GM23338 (cell line): ENCODE data around the gene MXRA7. TPM values are rescaled to one million over a fixed set of nuclear protein-coding genes. Genes with fewer than 3 reads are reported as not detected.
A peak's percentile ranks its signal among the peaks of the same experiment; 100 is the strongest.

Source experiments
- ATAC-seq: fragments of 200-7000 bp; cut with Tn5 transposase; 3 replicates; pipeline ENCODE4 v1.9.1; 2020
- DNase-seq: peaks from one replicate; pipeline ENCODE4 v3.0.0-alpha.2; 2015; ENCODE audit warnings: low spot score
- H2AFZ ChIP-seq: fragments of 200-600 bp; sonication (generic); 2 replicates; pipeline ENCODE4 v1.8.0; 2016; ENCODE audit warnings: antibody characterized with exemption, mild to moderate bottlenecking, moderate library complexity
- H3F3A ChIP-seq: fragments of 200-600 bp; sonication (generic); replicated peaks from 2 replicates; pipeline ENCODE4 v1.8.0; 2017; ENCODE audit warnings: antibody characterized with exemption, mixed run types, low read depth
- H3K27ac ChIP-seq: fragments of 200-600 bp; sonication (generic); 2 replicates; pipeline ENCODE4 v1.6.1; 2016; ENCODE audit warnings: low read depth
- H3K27me3 ChIP-seq: fragments of 200-600 bp; sonication (generic); 2 replicates; pipeline ENCODE4 v1.8.0; 2016; ENCODE audit warnings: mild to moderate bottlenecking, mixed run types, moderate library complexity; ENCODE audit not compliant: insufficient read depth
- H3K36me3 ChIP-seq: fragments of 200-600 bp; sonication (generic); 2 replicates; pipeline ENCODE4 v1.8.0; 2016; ENCODE audit warnings: mild to moderate bottlenecking; ENCODE audit not compliant: insufficient read depth
- H3K4me1 ChIP-seq: fragments of 200-600 bp; sonication (generic); 2 replicates; pipeline ENCODE4 v1.8.0; 2016; ENCODE audit warnings: mild to moderate bottlenecking, moderate library complexity; ENCODE audit not compliant: insufficient read depth
- H3K4me2 ChIP-seq: fragments of 200-600 bp; sonication (generic); 2 replicates; pipeline ENCODE4 v1.7.1; 2017; ENCODE audit warnings: mixed run types
- H3K4me3 ChIP-seq: fragments of 200-600 bp; sonication (generic); 2 replicates; pipeline ENCODE4 v1.6.1; 2016; ENCODE audit warnings: mixed run types
- H3K79me2 ChIP-seq: fragments of 200-600 bp; sonication (generic); replicated peaks from 2 replicates; pipeline ENCODE4 v1.8.0; 2017; ENCODE audit warnings: mild to moderate bottlenecking; ENCODE audit not compliant: insufficient read depth
- H3K9me2 ChIP-seq: fragments of 200-600 bp; sonication (generic); 2 replicates; pipeline ENCODE4 v1.8.0; 2017; ENCODE audit not compliant: insufficient read depth
- H4K20me1 ChIP-seq: fragments of 200-600 bp; sonication (generic); replicated peaks from 2 replicates; pipeline ENCODE4 v1.8.0; 2017; ENCODE audit warnings: mild to moderate bottlenecking; ENCODE audit not compliant: insufficient read depth
- H3K27ac Mint-ChIP-seq: 2 replicates; pipeline ENCODE4 v1.8.0; 2020; ENCODE audit warnings: inconsistent platforms, mild to moderate bottlenecking, moderate library complexity, mixed read lengths
- H3K27me3 Mint-ChIP-seq: 3 replicates; pipeline ENCODE4 v1.8.0; 2022; ENCODE audit warnings: low read depth, mild to moderate bottlenecking, moderate library complexity, mixed read lengths, inconsistent platforms; ENCODE audit not compliant: insufficient read depth, poor library complexity
- H3K36me3 Mint-ChIP-seq: 3 replicates; pipeline ENCODE4 v1.8.0; 2021; ENCODE audit warnings: low read depth, mild to moderate bottlenecking, inconsistent platforms, moderate library complexity, mixed read lengths
- H3K4me1 Mint-ChIP-seq: 3 replicates; pipeline ENCODE4 v1.8.0; 2020; ENCODE audit warnings: mild to moderate bottlenecking, inconsistent platforms, mixed read lengths
- H3K4me3 Mint-ChIP-seq: 3 replicates; pipeline ENCODE4 v1.8.0; 2021; ENCODE audit warnings: moderate library complexity, mild to moderate bottlenecking, inconsistent platforms, mixed read lengths
- H3K9me3 Mint-ChIP-seq: 3 replicates; pipeline ENCODE4 v1.8.0; 2020; ENCODE audit warnings: moderate library complexity, mild to moderate bottlenecking, inconsistent platforms, mixed read lengths
- CREB1 ChIP-seq: fragments of 250-450 bp; sonication (Bioruptor Pico); IDR thresholded peaks from 2 replicates; pipeline ENCODE4 v1.5.0; 2020; ENCODE audit warnings: low read depth, mild to moderate bottlenecking, moderate library complexity
- ETS1 ChIP-seq: IDR thresholded peaks from 2 replicates; pipeline ENCODE4 v1.6.1; 2016; ENCODE audit warnings: antibody characterized with exemption
- EZH2 ChIP-seq: fragments of 200-600 bp; sonication (generic); IDR thresholded peaks from one replicate; pipeline ENCODE4 v1.8.0; 2017; ENCODE audit warnings: antibody characterized with exemption, mild to moderate bottlenecking, low read depth; ENCODE audit not compliant: unreplicated experiment
- EZH2phosphoT487 ChIP-seq: fragments of 200-600 bp; sonication (generic); IDR thresholded peaks from one replicate; pipeline ENCODE4 v1.8.1; 2018; ENCODE audit warnings: antibody characterized with exemption; ENCODE audit not compliant: unreplicated experiment
- JUNB ChIP-seq: IDR thresholded peaks from one replicate; pipeline ENCODE4 v1.6.1; 2016; ENCODE audit warnings: antibody characterized with exemption; ENCODE audit not compliant: unreplicated experiment
- NANOG ChIP-seq: IDR thresholded peaks from 2 replicates; pipeline ENCODE4 v1.6.1; 2016; ENCODE audit warnings: antibody characterized with exemption, borderline replicate concordance
- POLR2AphosphoS5 ChIP-seq: IDR thresholded peaks from 2 replicates; pipeline ENCODE4 v1.6.1; 2016; ENCODE audit warnings: antibody characterized with exemption, low read depth
- REST ChIP-seq: IDR thresholded peaks from one replicate; pipeline ENCODE4 v1.6.1; 2018; ENCODE audit warnings: antibody characterized with exemption; ENCODE audit not compliant: unreplicated experiment
- STAT1 ChIP-seq: IDR thresholded peaks from one replicate; pipeline ENCODE4 v1.6.1; 2016; ENCODE audit warnings: antibody characterized with exemption; ENCODE audit not compliant: unreplicated experiment
- ZNF331 ChIP-seq: fragments of 250-450 bp; sonication (Bioruptor Pico); IDR thresholded peaks from 2 replicates; pipeline ENCODE4 v1.5.0; 2020; ENCODE audit warnings: low read depth, mild to moderate bottlenecking, moderate library complexity
- polyA plus RNA-seq: library from polyadenylated mRNA; unstranded; fragments of >200 nt; fragmentation: Nextera tagmentation; extraction: Ambion mirVana; gene quantifications from 2 replicates; pipeline ENCODE4 v1.2.1, GENCODE V29; 2016
- total RNA-seq: library from RNA; depleted of rRNA; stranded (reverse); fragments of >200 nt; shearing (Covaris generic); gene quantifications from 2 replicates; pipeline ENCODE4 v1.2.3, GENCODE V29; 2014

MXRA7 gene
- total and polyA plus RNA-seq, 2 experiments from 2014 or later, result 12.1 to 46.6 TPM

DNA sequence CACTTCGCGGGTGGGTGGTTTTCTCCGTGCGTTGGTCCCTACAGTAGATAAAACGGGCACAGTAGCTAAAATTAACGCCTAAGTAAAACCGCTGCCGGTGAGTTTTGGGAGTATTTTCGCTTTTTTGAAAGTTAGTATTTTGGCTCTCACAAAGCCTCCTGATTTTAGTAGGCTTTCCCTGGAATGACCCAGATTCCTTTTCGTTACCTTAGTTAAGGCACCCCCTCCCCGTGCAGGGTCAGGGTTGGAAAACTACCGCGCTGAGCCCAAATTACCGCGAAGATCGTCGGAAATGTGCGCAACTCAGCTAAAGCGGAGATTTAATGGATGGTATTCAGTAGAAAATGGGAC is 38.9 kb downstream of the MXRA7 start:
- Histone ChIP-seq H3K9me2 (peaks cover 2% of the 10 kb centered on the region; the same call in 1 of the 2 replicates), H3K79me2 (no peaks in the 10 kb centered on the region), H3K36me3 (no peaks in the 10 kb centered on the region), H3K27ac (peak overlapping the region; percentile 87), H3K4me3 (peak overlapping the region; percentile 67), H4K20me1 (no peaks in the 10 kb centered on the region), H3K4me2 (peak overlapping the region; percentile 89), H3F3A (0 out of 2 replicates have a peak, but pooled peaks cover 12% of the 10 kb centered on the region), H3K4me1 (peaks cover 14% of the 10 kb centered on the region), H2AFZ (peak overlapping the region; percentile 85), H3K27me3 (no peaks in the 10 kb centered on the region)
- ATAC-seq (peak; percentile 7), DNase-seq (no peak)
- TF ChIP-seq CREB1 (CRISPR knock-in tag) (no peak), POLR2AphosphoS5 (peak; percentile 62; the same call in 1 of the 2 replicates), EZH2 (peak; percentile 33), NANOG (no peak), ZNF331 (CRISPR knock-in tag) (no peak), STAT1 (no peak)
- Mint-ChIP-seq H3K27me3 (peaks cover 10% of the 10 kb centered on the region), H3K36me3 (no peaks in the 10 kb centered on the region), H3K4me3 (peak overlapping the region; percentile 90), H3K4me1 (peaks cover 17% of the 10 kb centered on the region), H3K9me3 (no peaks in the 10 kb centered on the region), H3K27ac (peak overlapping the region; percentile 92)

DNA sequence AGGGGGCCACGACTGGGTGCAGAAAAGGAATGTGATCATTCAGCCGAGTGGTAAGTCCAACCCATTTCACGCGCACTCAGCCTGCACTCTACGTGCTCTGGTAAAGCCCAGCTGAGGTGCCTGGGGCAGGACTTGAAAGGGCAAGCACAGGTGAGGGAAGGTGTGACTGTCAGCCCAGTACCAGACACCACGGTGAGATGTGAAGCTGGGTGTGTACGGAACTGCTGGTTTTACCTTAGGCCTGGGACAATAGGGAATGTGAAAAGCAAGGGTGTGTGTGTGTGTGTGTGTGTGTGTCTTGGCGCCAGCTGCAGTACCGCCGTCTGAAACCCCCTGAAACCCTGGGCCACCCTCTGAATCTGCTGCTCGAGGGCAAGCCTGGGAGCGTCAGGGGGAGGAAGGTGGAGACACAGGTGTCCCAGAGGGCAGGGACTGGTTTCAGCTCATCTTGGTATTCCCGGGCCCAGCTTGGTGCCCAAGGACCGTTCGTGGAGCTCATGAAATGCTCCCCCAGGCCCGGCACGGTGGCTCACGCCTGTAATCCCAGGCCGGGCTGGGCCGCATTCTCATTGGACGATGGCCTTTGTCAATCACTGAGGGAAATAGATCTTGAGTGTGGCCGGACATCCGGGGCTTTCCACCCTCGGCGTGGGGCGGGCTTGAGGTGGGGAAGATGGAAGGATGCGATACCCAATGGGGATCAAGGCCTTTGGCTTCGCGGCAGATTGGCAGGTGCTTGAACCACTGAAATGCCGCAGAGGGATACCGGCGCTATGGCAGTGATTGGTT is 39.4 kb downstream of the MXRA7 start:
- H4K20me1 ChIP-seq, result no peaks in the 10 kb centered on the region
- H3K9me2 ChIP-seq, result peaks cover 2% of the 10 kb centered on the region; the same call in 1 of the 2 replicates
- no peaks in the 10 kb centered on the region for H3K36me3 ChIP-seq
- no peaks in the 10 kb centered on the region for H3K27me3 ChIP-seq
- H3K79me2 ChIP-seq, result no peaks in the 10 kb centered on the region
- H3K4me2 ChIP-seq, result peak overlapping the region; percentile 65
- Mint-ChIP-seq H3K27me3 (peaks cover 10% of the 10 kb centered on the region), H3K36me3 (no peaks in the 10 kb centered on the region), H3K4me3 (peak overlapping the region; percentile 90), H3K4me1 (peaks cover 17% of the 10 kb centered on the region), H3K27ac (peak overlapping the region; percentile 96), H3K9me3 (no peaks in the 10 kb centered on the region)
- peak; percentile 100 for DNase-seq
- peak overlapping the region; percentile 96 for H2AFZ ChIP-seq
- H3K27ac ChIP-seq, result peak overlapping the region; percentile 72
- ATAC-seq, result peak; percentile 94
- H3K4me3 ChIP-seq, result peak overlapping the region; percentile 67
- H3K4me1 ChIP-seq, result peaks cover 14% of the 10 kb centered on the region
- 0 out of 2 replicates have a peak, but pooled peaks cover 12% of the 10 kb centered on the region for H3F3A ChIP-seq
- TF ChIP-seq CREB1 (CRISPR knock-in tag), result peak; percentile 82
- TF ChIP-seq ZNF331 (CRISPR knock-in tag), result no peak
- TF ChIP-seq ETS1, result 0 out of 2 replicates have a peak, but pooled peaks have one; percentile 19
- TF ChIP-seq POLR2AphosphoS5, result peak; percentile 80

GRCh38 chr17:76670718-76671122 is 40.0 kb downstream of the MXRA7 start:
- H3K36me3 ChIP-seq, result no peaks in the 10 kb centered on the region
- H3F3A ChIP-seq, result 0 out of 2 replicates have a peak, but pooled peaks cover 12% of the 10 kb centered on the region
- peak overlapping the region; percentile 72 for H3K27ac ChIP-seq
- ATAC-seq (peak; percentile 5), DNase-seq (no peak)
- H3K9me2 ChIP-seq, result peaks cover 2% of the 10 kb centered on the region; the same call in 1 of the 2 replicates
- peaks cover 14% of the 10 kb centered on the region for H3K4me1 ChIP-seq
- Mint-ChIP-seq H3K4me3 (peak overlapping the region; percentile 90), H3K36me3 (no peaks in the 10 kb centered on the region), H3K9me3 (no peaks in the 10 kb centered on the region), H3K4me1 (peaks cover 17% of the 10 kb centered on the region), H3K27ac (peak overlapping the region; percentile 96), H3K27me3 (peaks cover 10% of the 10 kb centered on the region)
- H3K4me2 ChIP-seq, result peak overlapping the region; percentile 65
- no peaks in the 10 kb centered on the region for H3K27me3 ChIP-seq
- peak overlapping the region; percentile 96 for H2AFZ ChIP-seq
- H3K79me2 ChIP-seq, result no peaks in the 10 kb centered on the region
- no peaks in the 10 kb centered on the region for H4K20me1 ChIP-seq
- peak overlapping the region; percentile 49 for H3K4me3 ChIP-seq
- TF ChIP-seq NANOG (no peak), ETS1 (no peak), JUNB (no peak), REST (no peak), ZNF331 (CRISPR knock-in tag) (no peak), EZH2 (no peak), EZH2phosphoT487 (no peak), CREB1 (CRISPR knock-in tag) (no peak)
